GM19238 (cell line): ENCODE measurements around the gene TNFRSF25.

Experiments used
- DNase-seq: peaks from one replicate; pipeline ENCODE4 v3.0.0; 2011; ENCODE audit warnings: low spot score; ENCODE audit not compliant: insufficient read length

TNFRSF25 gene

GRCh38 chr1:6466023-6466422 is at the start of gene TNFRSF25:
TSS of gene TNFRSF25 (minus strand) at chr1:6466173. CDS start at chr1:6466107, 66 bp downstream.
- DNase-seq: no peak

GRCh38 chr1:6515771-6516170 is 49.8 kb upstream of the TNFRSF25 start:
- no peak for DNase-seq

- DNase-seq: no peak
Measured at GRCh38 chr1:6513320-6513801, 47.4 kb upstream of the TNFRSF25 start.

- DNase-seq: no peak
Measured at GRCh38 chr1:6512908-6513280, 46.9 kb upstream of the TNFRSF25 start.

- DNase-seq: no peak
Measured at GRCh38 chr1:6512245-6512907, 46.4 kb upstream of the TNFRSF25 start.

- DNase-seq: no peak
Measured at GRCh38 chr1:6511561-6512244, 45.7 kb upstream of the TNFRSF25 start.

- no peak for DNase-seq
Measured at GRCh38 chr1:6511056-6511455, 45.1 kb upstream of the TNFRSF25 start.

GRCh38 chr1:6510493-6510892 is 44.5 kb upstream of the TNFRSF25 start:
- no peak for DNase-seq

GRCh38 chr1:6509919-6510291 is 43.9 kb upstream of the TNFRSF25 start:
- DNase-seq: no peak

GRCh38 chr1:6509220-6509918 is 43.4 kb upstream of the TNFRSF25 start:
- DNase-seq: no peak

- DNase-seq: no peak
Measured at GRCh38 chr1:6508816-6509189, 42.8 kb upstream of the TNFRSF25 start.

GRCh38 chr1:6508154-6508815 is 42.3 kb upstream of the TNFRSF25 start:
- no peak for DNase-seq

- no peak for DNase-seq
Measured at GRCh38 chr1:6507461-6507911, 41.5 kb upstream of the TNFRSF25 start.

GRCh38 chr1:6507037-6507428 is 41.1 kb upstream of the TNFRSF25 start:
- DNase-seq: no peak

GRCh38 chr1:6506210-6507036 is 40.5 kb upstream of the TNFRSF25 start:
- no peak for DNase-seq

- no peak for DNase-seq
Measured at GRCh38 chr1:6505367-6506209, 39.6 kb upstream of the TNFRSF25 start.

GRCh38 chr1:6504887-6505286 is 38.9 kb upstream of the TNFRSF25 start:
- DNase-seq: no peak

GRCh38 chr1:6503884-6504602 is 38.1 kb upstream of the TNFRSF25 start:
- DNase-seq: no peak
